ENCODE data around the gene UGT1A6.

The UGT1A6 gene

GRCh38 chr2:233807215-233807865 lies 114.7 kb downstream of the UGT1A6 start:
- TF ChIP-seq CTCF (IDR thresholded peaks at IDR 0.05; ENCODE audit: poor library complexity, severe bottlenecking), result no peak
- DNase-seq (ENCODE audit: low spot score) (peak; percentile 19), ATAC-seq (ENCODE audit: low read depth) (no peak)
- no peaks in the 10 kb centered on the region for H3K4me1 ChIP-seq (ENCODE audit: insufficient read depth, poor library complexity, severe bottlenecking)
- no peaks in the 10 kb centered on the region for H3K9me3 ChIP-seq (ENCODE audit: severe bottlenecking)
- H3K27me3 ChIP-seq (ENCODE audit: insufficient read depth, poor library complexity, severe bottlenecking), result no peaks in the 10 kb centered on the region
- no peak overlapping the region for H3K27ac ChIP-seq (ENCODE audit: poor library complexity, severe bottlenecking)
- no peak overlapping the region for H3K4me3 ChIP-seq (ENCODE audit: severe bottlenecking)
- no peaks in the 10 kb centered on the region for H3K36me3 ChIP-seq (ENCODE audit: low read depth)

- TF ChIP-seq CTCF (IDR thresholded peaks at IDR 0.05; ENCODE audit: poor library complexity, severe bottlenecking), result no peak
- ATAC-seq (ENCODE audit: low read depth) (no peak), DNase-seq (ENCODE audit: low spot score) (peak; percentile 22)
- H3K4me1 ChIP-seq (ENCODE audit: insufficient read depth, poor library complexity, severe bottlenecking), result no peaks in the 10 kb centered on the region
- H3K36me3 ChIP-seq (ENCODE audit: low read depth), result no peaks in the 10 kb centered on the region
- H3K27ac ChIP-seq (ENCODE audit: poor library complexity, severe bottlenecking), result no peak overlapping the region
- H3K27me3 ChIP-seq (ENCODE audit: insufficient read depth, poor library complexity, severe bottlenecking), result no peaks in the 10 kb centered on the region
- H3K9me3 ChIP-seq (ENCODE audit: severe bottlenecking), result no peaks in the 10 kb centered on the region
- no peak overlapping the region for H3K4me3 ChIP-seq (ENCODE audit: severe bottlenecking)
Observed at GRCh38 chr2:233807966-233808935, 115.6 kb downstream of the UGT1A6 start.

GRCh38 chr2:233810385-233810784 lies 117.7 kb downstream of the UGT1A6 start:
- H3K4me1 ChIP-seq (ENCODE audit: insufficient read depth, poor library complexity, severe bottlenecking), result no peaks in the 10 kb centered on the region
- H3K27me3 ChIP-seq (ENCODE audit: insufficient read depth, poor library complexity, severe bottlenecking), result no peaks in the 10 kb centered on the region
- no peak for TF ChIP-seq CTCF (IDR thresholded peaks at IDR 0.05; ENCODE audit: poor library complexity, severe bottlenecking)
- ATAC-seq (ENCODE audit: low read depth) (no peak), DNase-seq (ENCODE audit: low spot score) (no peak)
- no peak overlapping the region for H3K4me3 ChIP-seq (ENCODE audit: severe bottlenecking)
- no peak overlapping the region for H3K27ac ChIP-seq (ENCODE audit: poor library complexity, severe bottlenecking)
- H3K9me3 ChIP-seq (ENCODE audit: severe bottlenecking), result no peaks in the 10 kb centered on the region
- H3K36me3 ChIP-seq (ENCODE audit: low read depth), result no peaks in the 10 kb centered on the region

- H3K27me3 ChIP-seq (ENCODE audit: insufficient read depth, poor library complexity, severe bottlenecking), result no peaks in the 10 kb centered on the region
- ATAC-seq (ENCODE audit: low read depth), result no peak
Observed at GRCh38 chr2:233811087-233811486, 118.4 kb downstream of the UGT1A6 start.

More at GRCh38 chr2:233811087-233811486, 118.4 kb downstream of the UGT1A6 start:
- Histone ChIP-seq H3K36me3 (ENCODE audit: low read depth) (no peaks in the 10 kb centered on the region), H3K9me3 (ENCODE audit: severe bottlenecking) (no peaks in the 10 kb centered on the region), H3K4me1 (ENCODE audit: insufficient read depth, poor library complexity, severe bottlenecking) (no peaks in the 10 kb centered on the region), H3K4me3 (ENCODE audit: severe bottlenecking) (no peak overlapping the region), H3K27ac (ENCODE audit: poor library complexity, severe bottlenecking) (no peak overlapping the region)
- DNase-seq (ENCODE audit: low spot score), result no peak
- no peak for TF ChIP-seq CTCF (IDR thresholded peaks at IDR 0.05; ENCODE audit: poor library complexity, severe bottlenecking)

All from RWPE2 (cell line).